ENCODE data around the gene ANKRD31. TPM values are rescaled to one million over a fixed set of nuclear protein-coding genes. Genes with fewer than 3 reads are reported as not detected.
"Not testable (repeated sequence)": the region's sequence is repeated elsewhere in the genome, so short reads cannot be mapped to it uniquely, and the experiment has no call there.

ANKRD31 gene
- total RNA-seq, 1 donor from 2014 or later = 0.05 TPM

- H3K9me3 Mint-ChIP-seq (ENCODE audit: unreplicated experiment) = no peaks in the 10 kb centered on the region
- no peak overlapping the region for H3K4me3 Mint-ChIP-seq (ENCODE audit: unreplicated experiment)
- peaks cover 1% of the 10 kb centered on the region for H3K27me3 Mint-ChIP-seq (ENCODE audit: unreplicated experiment)
- peaks cover 6% of the 10 kb centered on the region for H3K4me1 Mint-ChIP-seq (ENCODE audit: unreplicated experiment)
- H3K36me3 Mint-ChIP-seq (ENCODE audit: low read depth, unreplicated experiment) = no peaks in the 10 kb centered on the region
- no peak overlapping the region for H3K27ac Mint-ChIP-seq (ENCODE audit: unreplicated experiment)
- no peak for TF ChIP-seq CTCF (IDR thresholded peaks at IDR 0.05; ENCODE audit: unreplicated experiment)
- DNase-seq (ENCODE audit: low spot score) = no peak
Observed at GRCh38 chr5:75279321-75279720, 42.6 kb upstream of the ANKRD31 start.

DNA sequence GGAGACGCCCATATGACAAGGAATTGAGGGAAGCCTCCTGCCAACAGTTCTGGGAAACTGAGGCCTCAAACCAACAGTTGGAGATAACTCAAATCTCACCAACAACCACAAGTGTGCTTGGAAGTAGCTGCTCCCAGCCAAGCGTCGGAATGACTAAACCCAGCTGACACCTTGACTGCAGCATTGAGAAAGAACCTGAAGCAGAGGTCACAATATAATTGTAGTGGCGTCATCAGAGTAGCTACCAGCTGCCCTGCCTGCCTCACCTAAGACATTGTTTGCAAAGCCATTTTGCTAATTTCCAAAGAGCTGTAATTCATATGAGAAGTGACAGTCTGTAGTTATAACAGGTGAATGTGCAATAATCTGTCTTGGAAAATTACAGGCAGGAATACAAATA, 40.8 kb upstream of the ANKRD31 start:
- H3K27ac Mint-ChIP-seq (ENCODE audit: unreplicated experiment) = no peak overlapping the region
- DNase-seq (ENCODE audit: low spot score) = no peak
- no peak for TF ChIP-seq CTCF (IDR thresholded peaks at IDR 0.05; ENCODE audit: unreplicated experiment)

DNA sequence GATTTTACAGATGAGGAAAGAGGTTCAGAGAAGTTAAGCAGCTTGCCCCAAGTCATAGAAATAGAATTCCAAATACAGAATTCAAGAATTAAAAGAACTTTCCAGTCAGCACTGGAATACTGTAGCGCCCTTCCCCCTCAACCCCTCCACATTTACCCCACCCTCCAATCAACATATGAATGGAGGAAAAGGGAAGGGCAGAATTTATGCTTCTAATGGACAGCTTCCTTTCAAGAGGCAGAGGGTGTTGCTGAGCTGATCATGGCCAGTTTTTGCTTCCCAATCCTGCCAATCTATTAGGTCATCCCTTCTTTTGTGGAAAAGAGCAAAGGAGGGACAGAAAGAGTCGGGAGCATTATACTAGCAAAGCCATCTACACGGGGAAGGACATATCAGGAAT, 39.1 kb upstream of the ANKRD31 start:
- Mint-ChIP-seq H3K27ac (ENCODE audit: unreplicated experiment) (no peak overlapping the region), H3K36me3 (ENCODE audit: low read depth, unreplicated experiment) (peaks cover 4% of the 10 kb centered on the region), H3K27me3 (ENCODE audit: unreplicated experiment) (peaks cover 1% of the 10 kb centered on the region), H3K4me3 (ENCODE audit: unreplicated experiment) (no peak overlapping the region), H3K4me1 (ENCODE audit: unreplicated experiment) (no peaks in the 10 kb centered on the region), H3K9me3 (ENCODE audit: unreplicated experiment) (peaks cover 9% of the 10 kb centered on the region)
- DNase-seq (ENCODE audit: low spot score) = no peak
- no peak for TF ChIP-seq CTCF (IDR thresholded peaks at IDR 0.05; ENCODE audit: unreplicated experiment)

More for the DNA sequence above, 40.8 kb upstream of the ANKRD31 start:
- Mint-ChIP-seq H3K4me3 (ENCODE audit: unreplicated experiment) (no peak overlapping the region), H3K36me3 (ENCODE audit: low read depth, unreplicated experiment) (peaks cover 4% of the 10 kb centered on the region), H3K4me1 (ENCODE audit: unreplicated experiment) (peaks cover 3% of the 10 kb centered on the region), H3K9me3 (ENCODE audit: unreplicated experiment) (peaks cover 9% of the 10 kb centered on the region), H3K27me3 (ENCODE audit: unreplicated experiment) (peaks cover 1% of the 10 kb centered on the region)

- peaks cover 9% of the 10 kb centered on the region for H3K9me3 Mint-ChIP-seq (ENCODE audit: unreplicated experiment)
- peaks cover under 1% of the 10 kb centered on the region for H3K27me3 Mint-ChIP-seq (ENCODE audit: unreplicated experiment)
- TF ChIP-seq CTCF (IDR thresholded peaks at IDR 0.05; ENCODE audit: unreplicated experiment) = no peak
- H3K36me3 Mint-ChIP-seq (ENCODE audit: low read depth, unreplicated experiment) = peaks cover 4% of the 10 kb centered on the region
- H3K27ac Mint-ChIP-seq (ENCODE audit: unreplicated experiment) = no peak overlapping the region
- H3K4me1 Mint-ChIP-seq (ENCODE audit: unreplicated experiment) = no peaks in the 10 kb centered on the region
- DNase-seq (ENCODE audit: low spot score) = no peak
- no peak overlapping the region for H3K4me3 Mint-ChIP-seq (ENCODE audit: unreplicated experiment)
Observed at GRCh38 chr5:75275147-75275546, 38.5 kb upstream of the ANKRD31 start.

DNA sequence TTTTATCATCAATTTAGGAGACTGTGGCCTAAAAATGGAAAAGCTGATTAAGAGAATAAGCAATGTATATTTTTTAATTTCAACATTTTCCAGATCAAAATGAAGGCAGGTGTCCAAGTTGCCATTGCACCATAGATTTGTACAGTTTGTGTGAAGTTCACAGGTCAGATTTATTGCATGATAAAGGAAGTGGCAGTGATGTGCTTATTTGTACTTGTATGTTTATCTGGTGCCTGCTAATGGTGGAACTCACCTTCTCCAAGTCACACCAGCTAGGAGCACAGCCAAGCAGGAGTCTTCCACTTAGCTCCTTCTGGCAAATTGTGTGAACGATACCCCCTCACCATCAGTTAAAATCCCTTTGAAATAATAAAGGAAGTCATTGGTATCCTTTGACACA, 37.8 kb upstream of the ANKRD31 start:
- peaks cover 4% of the 10 kb centered on the region for H3K36me3 Mint-ChIP-seq (ENCODE audit: low read depth, unreplicated experiment)

DNA sequence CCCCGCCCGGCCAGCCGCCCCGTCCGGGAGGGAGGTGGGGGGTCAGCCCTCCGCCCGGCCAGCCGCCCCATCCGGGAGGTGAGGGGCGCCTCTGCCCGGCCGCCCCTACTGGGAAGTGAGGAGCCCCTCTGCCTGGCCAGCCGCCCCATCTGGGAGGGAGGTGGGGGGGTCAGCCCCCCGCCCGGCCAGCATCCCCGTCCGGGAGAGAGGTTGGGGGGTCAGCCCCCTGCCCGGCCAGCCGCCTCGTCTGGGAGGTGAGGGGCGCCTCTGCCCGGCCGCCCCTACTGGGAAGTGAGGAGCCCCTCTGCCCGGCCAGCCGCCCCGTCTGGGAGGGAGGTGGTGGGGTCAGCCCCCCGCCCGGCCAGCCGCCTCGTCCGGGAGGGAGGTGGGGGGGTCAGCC, 33.9 kb upstream of the ANKRD31 start:
- not testable (repeated sequence) for H3K27me3 Mint-ChIP-seq (ENCODE audit: unreplicated experiment); H3K4me3 Mint-ChIP-seq (ENCODE audit: unreplicated experiment); H3K4me1 Mint-ChIP-seq (ENCODE audit: unreplicated experiment); H3K36me3 Mint-ChIP-seq (ENCODE audit: low read depth, unreplicated experiment); DNase-seq (ENCODE audit: low spot score); H3K27ac Mint-ChIP-seq (ENCODE audit: unreplicated experiment)
- peaks cover 14% of the 10 kb centered on the region for H3K9me3 Mint-ChIP-seq (ENCODE audit: unreplicated experiment)

More for the DNA sequence above, 37.8 kb upstream of the ANKRD31 start:
- TF ChIP-seq CTCF (IDR thresholded peaks at IDR 0.05; ENCODE audit: unreplicated experiment) = no peak
- Mint-ChIP-seq H3K4me1 (ENCODE audit: unreplicated experiment) (no peaks in the 10 kb centered on the region), H3K27me3 (ENCODE audit: unreplicated experiment) (no peaks in the 10 kb centered on the region), H3K27ac (ENCODE audit: unreplicated experiment) (no peak overlapping the region), H3K4me3 (ENCODE audit: unreplicated experiment) (no peak overlapping the region), H3K9me3 (ENCODE audit: unreplicated experiment) (peaks cover 9% of the 10 kb centered on the region)
- DNase-seq (ENCODE audit: low spot score) = no peak

All from endothelial cell (in vitro differentiated cells).